WTC11 (cell line): ENCODE measurements around the gene PAWR. TPM values are rescaled to one million over a fixed set of nuclear protein-coding genes. Genes with fewer than 3 reads are reported as not detected.
"Not testable (repeated sequence)": the region's sequence is repeated elsewhere in the genome, so short reads cannot be mapped to it uniquely, and the experiment has no call there.

Source experiments
- ATAC-seq: fragments of 200-7000 bp; cut with Tn5 transposase; 2 replicates; pipeline ENCODE4 v1.10.0; 2021; ENCODE audit warnings: mild to moderate bottlenecking, moderate library complexity
- CTCF ChIA-PET: fragments of 300-600 bp; sonication (Branson Sonifier 250); formaldehyde crosslinking; loops from one replicate; lab custom pipeline; 2021; ENCODE audit warnings: antibody characterized with exemption; lab: Charles Lee
- POLR2A ChIA-PET: fragments of 350-600 bp; sonication (Branson Sonifier 250); formaldehyde crosslinking; loops from one replicate; lab custom pipeline; 2021; ENCODE audit warnings: antibody characterized with exemption; lab: Charles Lee
- DNase-seq: peaks from one replicate; pipeline ENCODE4 v3.0.0; 2021; ENCODE audit warnings: low spot score
- H3K27ac Mint-ChIP-seq: 2 replicates; pipeline ENCODE4 v1.8.0; 2021; ENCODE audit warnings: mixed read lengths
- H3K27me3 Mint-ChIP-seq: 2 replicates; pipeline ENCODE4 v1.8.0; 2021; ENCODE audit warnings: low read depth, mild to moderate bottlenecking, moderate library complexity, mixed read lengths
- H3K36me3 Mint-ChIP-seq: 2 replicates; pipeline ENCODE4 v1.8.0; 2021; ENCODE audit warnings: mixed read lengths
- H3K4me1 Mint-ChIP-seq: 2 replicates; pipeline ENCODE4 v1.8.0; 2022; ENCODE audit warnings: mixed read lengths
- H3K4me3 Mint-ChIP-seq: 2 replicates; pipeline ENCODE4 v1.8.0; 2021; ENCODE audit warnings: mild to moderate bottlenecking, moderate library complexity, mixed read lengths
- H3K9me3 Mint-ChIP-seq: 2 replicates; pipeline ENCODE4 v1.8.0; 2021; ENCODE audit warnings: mixed read lengths
- CREB1 ChIP-seq: sonication (generic); formaldehyde crosslinking; IDR thresholded peaks from 2 replicates; pipeline ENCODE4 v1.8.0; 2023; ENCODE audit warnings: mild to moderate bottlenecking, missing genetic modification reagents
- E2F5 ChIP-seq: sonication (generic); formaldehyde crosslinking; IDR thresholded peaks from 2 replicates; pipeline ENCODE4 v1.8.1; 2022; ENCODE audit warnings: mild to moderate bottlenecking, moderate library complexity, missing genetic modification reagents
- ESRRA ChIP-seq: sonication (generic); formaldehyde crosslinking; IDR thresholded peaks from 2 replicates; pipeline ENCODE4 v1.8.1; 2022; ENCODE audit warnings: mild to moderate bottlenecking, missing genetic modification reagents, borderline replicate concordance
- GABPB1 ChIP-seq: sonication (generic); formaldehyde crosslinking; IDR thresholded peaks from 2 replicates; pipeline ENCODE4 v1.8.1; 2023; ENCODE audit warnings: mild to moderate bottlenecking, missing genetic modification reagents
- HMGA2 ChIP-seq: fragments of 250-450 bp; sonication (Bioruptor Pico); IDR thresholded peaks from 2 replicates; pipeline ENCODE4 v1.4.0; 2021; ENCODE audit warnings: mild to moderate bottlenecking, moderate library complexity
- IRF2 ChIP-seq: sonication (generic); formaldehyde crosslinking; IDR thresholded peaks from 2 replicates; pipeline ENCODE4 v1.8.0; 2022; ENCODE audit warnings: low read depth, missing genetic modification reagents, borderline replicate concordance
- PREB ChIP-seq: sonication (generic); formaldehyde crosslinking; IDR thresholded peaks from 2 replicates; pipeline ENCODE4 v1.8.1; 2022; ENCODE audit warnings: mild to moderate bottlenecking, missing genetic modification reagents, moderate library complexity, borderline replicate concordance
- RELA ChIP-seq: sonication (generic); formaldehyde crosslinking; IDR thresholded peaks from 2 replicates; pipeline ENCODE4 v1.8.1; 2022; ENCODE audit warnings: missing genetic modification reagents, mild to moderate bottlenecking, borderline replicate concordance
- RORB ChIP-seq: fragments of 250-450 bp; sonication (Bioruptor Pico); IDR thresholded peaks from 2 replicates; pipeline ENCODE4 v1.9.0; 2021; ENCODE audit warnings: mild to moderate bottlenecking
- SP1 ChIP-seq: sonication (generic); formaldehyde crosslinking; conservative IDR thresholded peaks from 2 replicates; pipeline ENCODE4 v1.8.1; 2022; ENCODE audit warnings: missing genetic modification reagents
- ZMAT4 ChIP-seq: fragments of 250-450 bp; sonication (Bioruptor Pico); IDR thresholded peaks from 2 replicates; pipeline ENCODE4 v1.9.0; 2021; ENCODE audit warnings: mild to moderate bottlenecking
- ZNF121 ChIP-seq: sonication (generic); formaldehyde crosslinking; IDR thresholded peaks from 2 replicates; pipeline ENCODE4 v1.8.0; 2023; ENCODE audit warnings: missing genetic modification reagents
- ZNF512 ChIP-seq: sonication (generic); formaldehyde crosslinking; IDR thresholded peaks from 2 replicates; pipeline ENCODE4 v1.8.1; 2022; ENCODE audit warnings: missing genetic modification reagents, borderline replicate concordance
- total RNA-seq: library from RNA; stranded (reverse); gene quantifications from 3 replicates; pipeline ENCODE4 v1.2.3, GENCODE V29; 2021
- TF ChIP-seq, protein P1 (sequence below): fragments of 250-450 bp; sonication (Bioruptor Pico); IDR thresholded peaks from 2 replicates; pipeline ENCODE4 v1.9.0; 2021; ENCODE audit warnings: moderate library complexity, mild to moderate bottlenecking, inconsistent platforms, borderline replicate concordance
- TF ChIP-seq, protein P2 (sequence below): sonication (generic); formaldehyde crosslinking; IDR thresholded peaks from 2 replicates; pipeline ENCODE4 v1.8.1; 2022; ENCODE audit warnings: low read depth, missing genetic modification reagents, borderline replicate concordance
- TF ChIP-seq, protein P3 (sequence below): fragments of 250-450 bp; sonication (Bioruptor Pico); IDR thresholded peaks from 2 replicates; pipeline ENCODE4 v1.9.0; 2021; ENCODE audit warnings: mild to moderate bottlenecking, borderline replicate concordance

PAWR gene
- total RNA-seq, 1 experiment from 2014 or later: 397 TPM

- TF ChIP-seq PREB (CRISPR knock-in tag) (no peak), IRF2 (CRISPR knock-in tag) (no peak), RELA (CRISPR knock-in tag) (no peak), HMGA2 (CRISPR knock-in tag) (no peak)
- TF ChIP-seq, protein P1, sequence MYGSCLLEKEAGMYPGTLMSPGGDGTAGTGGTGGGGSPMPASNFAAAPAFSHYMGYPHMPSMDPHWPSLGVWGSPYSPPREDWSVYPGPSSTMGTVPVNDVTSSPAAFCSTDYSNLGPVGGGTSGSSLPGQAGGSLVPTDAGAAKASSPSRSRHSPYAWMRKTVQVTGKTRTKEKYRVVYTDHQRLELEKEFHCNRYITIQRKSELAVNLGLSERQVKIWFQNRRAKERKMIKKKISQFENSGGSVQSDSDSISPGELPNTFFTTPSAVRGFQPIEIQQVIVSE (CRISPR knock-in tag): no peak
These were observed 123.6 kb downstream of the PAWR start (continued) for GRCh38 chr12:79567175-79567563.

- TF ChIP-seq, protein P2, sequence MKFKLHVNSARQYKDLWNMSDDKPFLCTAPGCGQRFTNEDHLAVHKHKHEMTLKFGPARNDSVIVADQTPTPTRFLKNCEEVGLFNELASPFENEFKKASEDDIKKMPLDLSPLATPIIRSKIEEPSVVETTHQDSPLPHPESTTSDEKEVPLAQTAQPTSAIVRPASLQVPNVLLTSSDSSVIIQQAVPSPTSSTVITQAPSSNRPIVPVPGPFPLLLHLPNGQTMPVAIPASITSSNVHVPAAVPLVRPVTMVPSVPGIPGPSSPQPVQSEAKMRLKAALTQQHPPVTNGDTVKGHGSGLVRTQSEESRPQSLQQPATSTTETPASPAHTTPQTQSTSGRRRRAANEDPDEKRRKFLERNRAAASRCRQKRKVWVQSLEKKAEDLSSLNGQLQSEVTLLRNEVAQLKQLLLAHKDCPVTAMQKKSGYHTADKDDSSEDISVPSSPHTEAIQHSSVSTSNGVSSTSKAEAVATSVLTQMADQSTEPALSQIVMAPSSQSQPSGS (CRISPR knock-in tag): no peak
- no peak for TF ChIP-seq SP1 (CRISPR knock-in tag)
- TF ChIP-seq, all 79 proteins: peak for 0
- peak overlapping the region; percentile 70 for H3K27ac Mint-ChIP-seq
- ChIA-PET CTCF (no interaction called here), POLR2A (no interaction called here)
- ATAC-seq (no peak), DNase-seq (no peak)
- no peaks in the 10 kb centered on the region; the same call in 1 of the 2 replicates for H3K27me3 Mint-ChIP-seq
- peaks cover 91% of the 10 kb centered on the region for H3K36me3 Mint-ChIP-seq
- H3K4me3 Mint-ChIP-seq: no peak overlapping the region
- no peaks in the 10 kb centered on the region for H3K4me1 Mint-ChIP-seq
- H3K9me3 Mint-ChIP-seq: peaks cover 53% of the 10 kb centered on the region
These were observed 124.2 kb downstream of the PAWR start for GRCh38 chr12:79566452-79567174.

DNA sequence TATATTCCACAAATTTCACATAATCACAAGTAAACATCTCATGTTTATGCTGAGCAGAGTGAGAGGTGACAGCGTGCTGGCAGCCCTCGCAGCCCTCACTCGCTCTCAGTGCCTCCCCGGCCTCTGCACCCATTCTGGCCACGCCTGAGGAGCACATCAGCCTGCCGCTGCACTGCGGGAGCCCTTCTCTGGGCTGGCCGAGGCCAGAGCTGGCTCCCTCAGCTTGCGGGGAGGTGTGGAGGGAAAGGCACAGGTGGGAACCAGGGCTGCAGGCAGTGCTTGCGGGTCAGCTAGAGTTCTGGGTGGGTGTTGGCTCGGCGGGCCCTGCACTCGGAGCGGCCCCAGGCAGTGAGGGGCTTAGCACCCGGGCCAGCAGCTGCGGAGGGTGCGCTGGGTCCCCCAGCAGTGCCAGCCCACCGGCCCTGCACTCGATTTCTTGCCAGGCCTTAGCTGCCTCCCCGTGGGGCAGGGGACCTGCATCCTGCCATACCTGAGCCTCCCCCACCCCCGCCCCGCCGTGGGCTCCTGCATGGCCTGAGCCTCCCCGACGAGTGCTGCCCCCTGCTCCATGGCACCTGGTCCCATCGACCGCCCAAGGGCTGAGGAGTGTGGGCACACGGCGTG is 125.9 kb downstream of the PAWR start:
- H3K4me1 Mint-ChIP-seq, H3K27me3 Mint-ChIP-seq, CTCF ChIA-PET: not testable (repeated sequence)

GRCh38 chr12:79563021-79563740 is 127.6 kb downstream of the PAWR start:
- peaks cover 72% of the 10 kb centered on the region for H3K9me3 Mint-ChIP-seq
- DNase-seq (no peak), ATAC-seq (no peak)
- no peak overlapping the region for H3K27ac Mint-ChIP-seq
- peaks cover 92% of the 10 kb centered on the region for H3K36me3 Mint-ChIP-seq
- CTCF ChIA-PET: no interaction called here
- POLR2A ChIA-PET: interaction anchor here (1.2 kb wide), 1 partner anchor 16 kb away, joined by 4 read pairs; no protein-coding TSS in a partner anchor
- H3K4me3 Mint-ChIP-seq: no peak overlapping the region
- H3K27me3 Mint-ChIP-seq: no peaks in the 10 kb centered on the region; the same call in 1 of the 2 replicates
- peaks cover 11% of the 10 kb centered on the region for H3K4me1 Mint-ChIP-seq
- no peak for TF ChIP-seq ZNF121 (CRISPR knock-in tag)
- no peak for TF ChIP-seq GABPB1
- no peak for TF ChIP-seq ESRRA (CRISPR knock-in tag)
- TF ChIP-seq ZMAT4 (CRISPR knock-in tag): no peak
- TF ChIP-seq ZNF512 (CRISPR knock-in tag): no peak
- no peak for TF ChIP-seq E2F5 (CRISPR knock-in tag)
- TF ChIP-seq, protein P3, sequence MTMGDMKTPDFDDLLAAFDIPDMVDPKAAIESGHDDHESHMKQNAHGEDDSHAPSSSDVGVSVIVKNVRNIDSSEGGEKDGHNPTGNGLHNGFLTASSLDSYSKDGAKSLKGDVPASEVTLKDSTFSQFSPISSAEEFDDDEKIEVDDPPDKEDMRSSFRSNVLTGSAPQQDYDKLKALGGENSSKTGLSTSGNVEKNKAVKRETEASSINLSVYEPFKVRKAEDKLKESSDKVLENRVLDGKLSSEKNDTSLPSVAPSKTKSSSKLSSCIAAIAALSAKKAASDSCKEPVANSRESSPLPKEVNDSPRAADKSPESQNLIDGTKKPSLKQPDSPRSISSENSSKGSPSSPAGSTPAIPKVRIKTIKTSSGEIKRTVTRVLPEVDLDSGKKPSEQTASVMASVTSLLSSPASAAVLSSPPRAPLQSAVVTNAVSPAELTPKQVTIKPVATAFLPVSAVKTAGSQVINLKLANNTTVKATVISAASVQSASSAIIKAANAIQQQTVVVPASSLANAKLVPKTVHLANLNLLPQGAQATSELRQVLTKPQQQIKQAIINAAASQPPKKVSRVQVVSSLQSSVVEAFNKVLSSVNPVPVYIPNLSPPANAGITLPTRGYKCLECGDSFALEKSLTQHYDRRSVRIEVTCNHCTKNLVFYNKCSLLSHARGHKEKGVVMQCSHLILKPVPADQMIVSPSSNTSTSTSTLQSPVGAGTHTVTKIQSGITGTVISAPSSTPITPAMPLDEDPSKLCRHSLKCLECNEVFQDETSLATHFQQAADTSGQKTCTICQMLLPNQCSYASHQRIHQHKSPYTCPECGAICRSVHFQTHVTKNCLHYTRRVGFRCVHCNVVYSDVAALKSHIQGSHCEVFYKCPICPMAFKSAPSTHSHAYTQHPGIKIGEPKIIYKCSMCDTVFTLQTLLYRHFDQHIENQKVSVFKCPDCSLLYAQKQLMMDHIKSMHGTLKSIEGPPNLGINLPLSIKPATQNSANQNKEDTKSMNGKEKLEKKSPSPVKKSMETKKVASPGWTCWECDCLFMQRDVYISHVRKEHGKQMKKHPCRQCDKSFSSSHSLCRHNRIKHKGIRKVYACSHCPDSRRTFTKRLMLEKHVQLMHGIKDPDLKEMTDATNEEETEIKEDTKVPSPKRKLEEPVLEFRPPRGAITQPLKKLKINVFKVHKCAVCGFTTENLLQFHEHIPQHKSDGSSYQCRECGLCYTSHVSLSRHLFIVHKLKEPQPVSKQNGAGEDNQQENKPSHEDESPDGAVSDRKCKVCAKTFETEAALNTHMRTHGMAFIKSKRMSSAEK (CRISPR knock-in tag): no peak
- TF ChIP-seq RORB: no peak
- no peak for TF ChIP-seq CREB1 (CRISPR knock-in tag)

More for the DNA sequence above, 125.9 kb downstream of the PAWR start:
- H3K27ac Mint-ChIP-seq, H3K4me3 Mint-ChIP-seq, ATAC-seq, POLR2A ChIA-PET, DNase-seq: not testable (repeated sequence)
- Mint-ChIP-seq H3K9me3 (peaks cover 65% of the 10 kb centered on the region), H3K36me3 (peaks cover 92% of the 10 kb centered on the region)
